ENCODE data around the gene LYRM2. TPM values are rescaled to one million over a fixed set of nuclear protein-coding genes. Genes with fewer than 3 reads are reported as not detected.

The LYRM2 gene
- total RNA-seq, 4 donors from 2014 or later, result 16.1 to 24.7 (median 20.1) TPM

GRCh38 chr6:89679215-89680120, 40.9 kb upstream of the LYRM2 start:
- TF ChIP-seq CTCF (IDR thresholded peaks at IDR 0.05; ENCODE audit: low read depth), result no peak

- TF ChIP-seq CTCF (IDR thresholded peaks at IDR 0.05; ENCODE audit: low read depth), result no peak
Measured at GRCh38 chr6:89678531-89678930, 40.0 kb upstream of the LYRM2 start.

- no peak for TF ChIP-seq CTCF (IDR thresholded peaks at IDR 0.05; ENCODE audit: low read depth)
Measured at GRCh38 chr6:89675949-89676748, 37.6 kb upstream of the LYRM2 start.

GRCh38 chr6:89670935-89671565, 32.5 kb upstream of the LYRM2 start:
- TF ChIP-seq CTCF (IDR thresholded peaks at IDR 0.05; ENCODE audit: low read depth), result no peak

GRCh38 chr6:89669002-89669401, 30.5 kb upstream of the LYRM2 start:
- TF ChIP-seq CTCF (IDR thresholded peaks at IDR 0.05; ENCODE audit: low read depth), result no peak

- TF ChIP-seq CTCF (IDR thresholded peaks at IDR 0.05; ENCODE audit: low read depth), result no peak
Measured at GRCh38 chr6:89667872-89668556, 29.5 kb upstream of the LYRM2 start.

Data from subcutaneous adipose tissue (tissue), 4 donors.